GM18951 (cell line): Measurements from ENCODE around the gene PISD.
"Not testable (repeated sequence)": the region's sequence is repeated elsewhere in the genome, so short reads cannot be mapped to it uniquely, and the experiment has no call there.

Experiments
- POLR2A ChIP-seq: IDR thresholded peaks from 4 replicates; pipeline ENCODE4 v1.6.1; 2011; ENCODE audit warnings: mild to moderate bottlenecking; ENCODE audit not compliant: insufficient read length, insufficient read depth; ENCODE audit errors: extremely low read depth
- in situ Hi-C: fragments of 300-500 bp; cut with MboI; formaldehyde crosslinking; loops from one replicate; pipeline ENCODE4 v1.12.0; 2022; ENCODE audit warnings: low sequenced_read_pairs, mixed read lengths, inconsistent platforms; ENCODE audit not compliant: unreplicated experiment

The PISD gene

DNA sequence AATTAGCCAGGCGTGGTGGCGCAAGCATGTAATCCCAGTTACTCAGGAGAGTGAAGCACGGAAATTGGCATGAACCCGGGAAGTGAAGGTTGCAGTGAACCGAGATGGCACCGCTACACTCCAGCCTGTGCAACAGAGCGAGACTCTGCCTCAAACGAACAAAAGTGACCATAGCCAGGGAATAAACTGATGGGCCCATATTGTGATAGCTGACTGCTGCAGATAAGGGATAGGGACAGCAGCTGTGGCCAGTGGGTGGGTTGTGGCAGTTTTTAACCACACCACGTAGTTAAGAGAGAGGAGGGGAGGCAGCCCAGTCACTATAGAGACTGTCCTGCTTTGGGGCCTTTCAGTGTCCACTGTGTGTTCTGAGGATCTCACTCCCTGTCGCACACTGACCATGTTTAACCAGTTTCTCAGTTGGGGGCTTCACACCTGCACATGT is 58.9 kb downstream of the PISD start:
- in situ Hi-C loops, result no loop called here
- TF ChIP-seq POLR2A, result no peak

DNA sequence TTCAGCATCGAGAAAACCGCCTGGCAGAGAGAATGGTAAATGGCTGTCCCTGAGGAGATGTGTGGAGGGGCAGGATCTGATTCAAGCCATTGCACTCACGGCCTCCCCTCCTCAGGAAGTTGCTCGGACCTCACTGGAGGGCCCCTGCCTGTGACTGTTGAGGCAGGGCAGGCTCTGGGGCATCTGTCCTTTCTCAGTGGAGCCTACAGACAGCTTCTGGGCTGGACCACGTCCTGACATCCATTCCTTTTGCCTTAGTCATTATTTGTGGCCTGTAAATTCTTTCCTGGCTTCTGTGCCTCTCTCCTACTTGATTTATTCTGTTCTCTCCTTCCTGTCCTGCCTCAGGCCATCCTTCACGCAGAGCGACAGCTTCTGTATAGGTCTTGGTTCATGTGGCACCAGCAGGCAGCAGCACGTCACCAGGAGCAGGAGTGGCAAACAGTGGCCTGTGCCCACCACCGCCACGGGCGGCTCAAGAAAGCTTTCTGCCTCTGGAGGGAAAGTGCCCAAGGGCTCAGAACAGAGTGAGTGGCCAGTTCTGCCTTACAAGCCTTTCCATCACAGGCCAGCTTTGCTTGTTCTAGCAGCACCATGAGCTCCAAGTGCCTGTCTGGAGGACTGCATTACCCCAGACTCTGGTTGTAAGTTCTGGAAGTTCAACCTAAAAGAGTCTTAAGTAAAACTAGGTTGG is 59.6 kb downstream of the PISD start:
- no peak for TF ChIP-seq POLR2A
- in situ Hi-C loops, result no loop called here

DNA sequence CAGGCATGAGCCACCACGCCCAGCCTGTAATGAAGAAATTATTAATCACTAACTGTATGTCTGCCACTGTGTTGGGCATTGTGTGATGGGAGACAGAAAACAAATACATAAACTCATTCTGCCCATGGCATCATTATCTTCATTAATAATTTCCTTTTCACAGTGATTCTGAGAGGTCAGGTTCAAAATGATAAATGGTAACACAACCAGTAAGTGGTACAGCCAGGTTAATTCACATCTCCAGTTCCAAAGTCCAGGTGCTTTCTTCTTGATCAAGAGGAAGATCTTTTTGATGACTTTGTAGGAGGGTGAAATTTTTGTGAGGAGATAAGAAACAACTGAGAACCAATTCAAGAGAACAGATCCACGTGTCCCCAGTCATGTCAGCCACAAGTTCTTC is 66.7 kb downstream of the PISD start:
- in situ Hi-C loops, result no loop called here
- no peak for TF ChIP-seq POLR2A

DNA sequence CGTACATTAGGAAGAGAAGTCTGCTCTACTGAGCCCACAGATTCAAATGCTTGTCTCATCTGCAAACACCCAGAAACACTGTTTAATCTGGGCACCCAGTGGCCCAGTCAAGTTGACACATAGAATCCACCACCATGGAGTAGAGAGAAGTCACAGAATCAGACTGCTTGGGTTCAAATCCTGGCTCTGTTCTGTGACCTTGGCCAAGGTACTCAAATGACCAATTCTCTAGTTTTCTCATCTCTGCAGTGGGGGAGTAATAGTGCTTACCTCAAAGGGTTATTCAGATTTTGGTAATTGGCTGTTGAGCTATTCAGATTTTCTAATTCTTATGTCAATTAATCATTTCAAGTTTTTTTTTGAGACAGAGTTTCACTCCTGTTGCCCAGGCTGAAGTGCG is 71.9 kb downstream of the PISD start:
- in situ Hi-C loops, result not testable (repeated sequence)

DNA sequence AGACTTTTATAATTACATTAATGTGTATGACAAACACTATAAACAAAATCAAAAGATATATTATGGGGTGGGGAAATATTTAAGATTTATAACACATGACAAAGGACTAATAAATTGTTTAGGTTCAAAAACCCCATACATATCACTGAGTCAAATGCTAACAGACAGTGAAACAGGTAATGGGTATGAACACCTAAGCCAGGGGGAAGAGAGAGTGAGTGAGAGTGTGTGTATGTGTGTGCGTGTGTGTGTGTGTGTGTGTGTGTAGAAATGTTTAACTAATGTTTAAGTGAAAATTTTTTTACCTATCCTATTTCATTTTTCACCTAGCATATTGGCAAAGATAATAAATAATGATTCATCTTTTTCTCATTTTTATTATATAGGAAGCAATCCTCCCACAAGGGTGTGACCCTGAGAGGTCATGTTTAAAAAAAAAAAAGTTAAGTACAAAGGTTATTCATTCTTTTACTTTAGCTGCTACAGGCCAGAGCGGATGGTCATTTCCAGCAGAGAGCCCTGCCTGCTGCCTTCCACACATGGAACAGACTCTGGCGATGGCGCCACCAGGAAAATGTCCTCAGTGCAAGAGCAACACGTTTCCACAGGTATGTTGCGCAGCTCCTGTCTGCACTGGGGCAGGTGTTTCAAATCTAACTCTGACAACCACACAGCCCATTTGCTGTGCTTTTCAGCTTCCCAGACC is 72.9 kb downstream of the PISD start:
- in situ Hi-C loops, result no loop called here
- no peak for TF ChIP-seq POLR2A

DNA sequence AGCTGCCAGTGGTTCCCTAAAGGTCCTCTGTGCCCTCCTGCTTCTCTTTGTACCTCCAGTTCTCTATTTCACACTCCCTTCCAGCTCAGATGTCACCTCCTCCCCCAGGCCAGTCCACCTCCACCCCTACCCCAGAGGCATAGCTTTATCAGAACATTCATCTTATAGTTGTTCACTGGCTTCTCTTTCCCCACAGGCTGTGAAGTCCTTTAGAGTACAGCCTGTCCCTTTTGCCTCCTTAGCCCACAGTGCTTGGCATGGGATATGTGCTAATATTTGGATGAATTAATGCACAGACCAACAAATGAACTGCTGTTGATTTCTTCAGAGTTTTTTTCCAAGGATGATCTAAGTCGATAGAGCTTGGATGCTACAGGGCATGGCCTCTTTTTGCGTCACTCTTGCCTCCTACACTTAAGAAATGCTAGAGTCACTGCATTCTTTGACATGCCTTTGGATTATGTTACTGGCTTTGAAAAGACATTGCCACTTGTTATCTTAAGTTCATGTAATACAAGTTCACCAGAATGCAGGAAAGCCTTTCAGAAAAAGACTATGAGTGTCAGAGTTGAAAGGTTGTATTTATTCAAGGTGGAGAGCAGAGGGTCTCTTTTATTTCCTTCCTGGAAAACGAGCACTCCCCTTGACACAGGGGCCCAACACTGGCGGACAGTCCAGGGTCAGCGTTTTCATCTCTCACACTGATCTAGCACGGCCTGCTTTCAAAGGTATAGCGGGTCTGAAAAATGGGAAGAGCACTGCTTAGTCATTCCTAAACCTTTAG is 75.7 kb downstream of the PISD start:
- in situ Hi-C loops, result no loop called here
- TF ChIP-seq POLR2A, result no peak

DNA sequence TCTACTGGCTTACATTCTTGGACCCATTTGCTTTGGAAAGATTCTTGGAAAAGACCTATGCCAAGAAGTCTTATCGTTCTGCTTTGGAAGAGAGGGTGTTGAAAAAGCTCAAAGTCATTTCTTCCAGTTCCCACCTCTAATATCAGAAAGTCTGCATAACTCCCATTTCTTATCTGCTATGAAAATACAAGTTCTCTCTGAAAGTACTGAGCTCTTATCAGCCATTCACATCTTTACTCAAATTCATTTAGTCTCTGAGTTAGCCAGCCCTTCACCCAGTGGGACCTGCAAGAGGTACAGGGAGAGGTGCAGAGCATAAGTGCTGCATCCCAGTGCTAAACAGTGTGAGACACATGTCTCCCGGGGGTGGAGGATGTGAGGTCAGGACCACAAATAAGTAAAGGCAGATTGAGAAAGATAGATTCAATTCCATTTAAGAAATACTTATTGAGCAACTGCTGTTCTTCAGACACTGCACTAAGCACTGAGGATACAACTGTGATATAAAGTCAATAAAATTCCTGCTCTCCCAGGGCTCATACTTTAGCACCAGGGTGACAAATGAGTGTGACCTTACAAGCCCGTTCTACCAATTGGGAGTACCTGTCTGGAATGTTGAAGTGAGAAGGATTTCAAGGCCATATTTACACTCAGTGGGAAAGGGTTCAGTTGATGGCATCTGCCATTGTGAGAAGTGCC is 76.7 kb downstream of the PISD start:
- in situ Hi-C loops, result no loop called here
- no peak for TF ChIP-seq POLR2A

DNA sequence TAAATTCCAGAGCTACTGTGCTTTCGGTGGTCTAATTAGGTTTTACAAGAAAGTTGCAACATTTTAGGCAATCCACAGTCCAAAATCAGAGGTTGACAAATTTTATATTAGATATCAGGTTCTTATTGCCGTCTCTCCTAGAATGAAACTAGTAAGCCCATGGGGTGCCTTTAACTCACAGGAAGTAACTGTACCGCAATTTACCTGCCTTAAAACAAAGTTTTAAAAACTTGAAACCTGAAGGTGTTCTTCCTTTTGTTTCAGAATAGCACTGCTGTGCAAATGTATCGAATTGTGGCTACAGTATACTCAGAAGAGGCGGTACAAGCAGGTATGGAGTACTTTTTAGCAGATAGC is 77.2 kb downstream of the PISD start:
- no peak for TF ChIP-seq POLR2A
- in situ Hi-C loops, result no loop called here

DNA sequence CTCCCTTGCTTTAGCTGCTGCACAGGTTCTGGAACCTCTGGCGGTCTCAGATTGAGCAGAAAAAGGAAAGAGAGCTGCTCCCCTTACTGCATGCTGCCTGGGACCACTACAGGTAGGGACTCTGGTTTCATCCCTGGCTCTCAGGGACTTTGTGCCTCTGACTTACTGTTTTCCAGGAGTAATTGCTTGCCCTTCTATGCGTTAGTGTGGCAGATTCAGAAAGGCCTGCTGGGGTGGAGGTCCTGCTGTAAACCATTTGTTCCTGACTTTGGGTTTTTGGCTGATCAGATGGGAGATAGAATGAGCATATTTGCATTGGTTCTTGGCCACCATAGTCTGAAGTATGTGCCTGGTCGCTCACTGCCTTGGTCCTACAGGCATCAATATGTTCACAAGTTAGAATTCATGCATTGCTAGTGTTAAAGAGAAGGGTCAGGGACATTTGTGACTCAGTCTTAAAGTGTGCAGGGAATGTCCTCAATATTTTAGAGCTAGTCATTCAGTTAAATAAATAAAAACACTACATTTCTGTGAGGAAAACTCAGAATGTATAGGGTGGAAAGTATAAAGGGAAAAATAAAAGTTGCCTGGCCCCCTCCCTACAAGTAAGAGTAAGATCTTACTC is 78.0 kb downstream of the PISD start:
- no peak for TF ChIP-seq POLR2A
- in situ Hi-C loops, result no loop called here

DNA sequence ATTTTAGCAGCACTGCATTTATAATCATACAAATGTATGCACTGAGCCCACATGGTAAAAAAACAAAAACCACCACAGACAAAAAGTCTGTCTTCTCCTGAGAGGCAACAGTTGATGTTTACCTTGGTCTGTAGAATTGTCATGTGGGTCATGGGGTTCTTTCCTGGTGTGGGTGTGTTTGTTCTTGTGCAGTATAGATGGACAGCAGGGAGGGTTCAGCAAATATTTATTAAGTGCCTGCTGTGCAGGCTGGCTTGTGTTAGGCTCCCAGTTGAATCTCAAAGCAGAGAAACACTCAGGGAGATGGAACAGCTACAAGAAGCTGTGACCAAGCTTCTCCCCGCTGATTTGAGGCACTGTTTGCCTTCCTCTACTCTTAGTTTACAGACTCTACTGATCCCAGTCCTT is 82.2 kb downstream of the PISD start:
- in situ Hi-C loops, result no loop called here
- TF ChIP-seq POLR2A, result no peak

DNA sequence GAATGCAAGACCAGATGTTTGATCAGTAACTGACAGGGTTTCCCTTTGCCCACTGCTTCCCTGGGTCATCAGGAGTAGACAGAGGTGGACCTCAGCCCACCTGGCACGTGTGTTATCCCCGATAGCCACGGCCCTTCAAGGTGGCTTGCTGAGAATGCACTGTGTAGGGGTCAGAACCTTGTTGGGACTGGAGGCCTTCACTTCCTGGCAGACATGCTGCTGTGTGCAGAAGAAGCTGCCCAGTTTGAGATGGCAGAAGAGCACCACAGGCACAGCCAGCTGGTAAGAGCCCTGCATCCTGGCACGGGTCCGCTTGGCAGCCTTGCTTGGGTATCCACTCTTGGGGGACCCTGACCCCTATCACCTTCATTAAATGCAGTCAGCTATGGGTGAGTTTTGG is 83.8 kb downstream of the PISD start:
- no peak for TF ChIP-seq POLR2A
- in situ Hi-C loops, result no loop called here

DNA sequence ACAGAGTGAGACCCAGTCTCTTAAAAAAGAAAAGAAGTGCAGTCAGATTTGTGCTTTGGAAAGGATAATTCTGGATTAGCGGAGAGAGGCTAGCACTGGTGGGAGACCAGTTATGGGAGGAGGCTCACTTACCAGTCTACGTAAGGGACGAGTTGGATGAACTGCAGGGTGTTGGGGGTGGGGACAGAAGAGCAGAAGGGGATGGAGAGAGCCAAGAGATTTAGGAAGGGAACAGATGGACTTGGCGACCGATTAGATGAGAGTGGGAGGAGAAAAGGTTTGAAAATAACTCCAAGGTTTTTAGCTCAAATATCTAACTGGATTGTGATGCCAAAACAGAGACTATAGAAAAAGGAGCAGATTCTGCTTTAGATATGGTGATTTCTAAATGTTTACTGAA is 84.3 kb downstream of the PISD start:
- no peak for TF ChIP-seq POLR2A
- in situ Hi-C loops, result no loop called here

DNA sequence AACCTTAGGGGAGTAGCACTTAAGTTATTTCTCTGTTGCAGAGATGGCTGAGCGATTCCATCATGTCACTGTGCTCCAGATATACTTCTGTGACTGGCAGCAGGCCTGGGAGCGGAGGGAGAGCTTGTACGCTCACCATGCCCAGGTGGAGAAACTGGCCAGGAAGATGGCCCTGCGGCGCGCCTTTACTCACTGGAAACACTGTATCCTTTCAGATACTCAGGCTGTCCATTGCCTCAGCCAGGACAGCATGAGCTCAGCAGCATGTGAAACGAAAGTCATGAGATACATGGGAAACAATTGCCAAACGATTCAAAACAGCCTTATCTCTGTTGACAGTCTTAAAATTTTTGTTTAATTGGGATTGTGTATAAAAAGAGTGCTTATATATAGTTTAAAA is 86.8 kb downstream of the PISD start:
- no peak for TF ChIP-seq POLR2A
- in situ Hi-C loops, result no loop called here
